Astrocyte of the spinal cord (primary cell): ENCODE measurements around the gene MTM1.

Experiments used
- DNase-seq: peaks from one replicate; pipeline ENCODE4 v3.0.0; 2011; ENCODE audit warnings: low read depth, low spot score
- H3K4me3 ChIP-seq: 2 replicates; pipeline ENCODE4 v1.5.1; 2011; ENCODE audit warnings: low read depth, mild to moderate bottlenecking, low read length, moderate library complexity
- CTCF ChIP-seq: IDR thresholded peaks from 2 replicates; pipeline ENCODE4 v1.5.1; 2012; ENCODE audit warnings: low read depth, mild to moderate bottlenecking, low read length, inconsistent platforms
- in situ Hi-C: cut with HindIII; loops from 2 replicates; pipeline ENCODE4 v1.10.0; 2017; ENCODE audit warnings: low sequenced_read_pairs

Gene MTM1

DNA sequence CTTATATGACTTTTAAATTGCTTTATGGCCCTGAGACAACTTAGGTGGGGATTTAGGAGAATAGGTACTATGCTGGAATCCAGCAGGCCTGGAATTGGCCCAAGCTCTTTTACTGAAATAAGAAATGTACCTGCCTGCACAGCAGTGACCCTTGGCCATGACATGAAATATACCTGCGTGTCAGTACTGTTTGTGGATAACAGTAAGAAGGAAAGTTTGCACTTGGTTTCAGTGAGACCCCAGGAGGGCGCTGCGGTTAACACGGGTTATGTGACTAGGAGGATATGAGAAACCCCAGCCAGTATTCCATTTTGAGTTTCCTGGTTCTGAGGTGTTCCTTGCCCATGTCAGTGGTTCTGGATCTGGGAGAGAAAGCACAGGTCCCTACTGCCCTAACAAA is 5.3 kb downstream of the MTM1 start:
- DNase-seq: no peak
- TF ChIP-seq CTCF: no peak
- in situ Hi-C loops: no loop called here
- no peak overlapping the region for H3K4me3 ChIP-seq

GRCh38 chrX:150574559-150575418 is 6.4 kb downstream of the MTM1 start:
- H3K4me3 ChIP-seq: no peak overlapping the region
- TF ChIP-seq CTCF: no peak
- no peak for DNase-seq
- in situ Hi-C loops: no loop called here

DNA sequence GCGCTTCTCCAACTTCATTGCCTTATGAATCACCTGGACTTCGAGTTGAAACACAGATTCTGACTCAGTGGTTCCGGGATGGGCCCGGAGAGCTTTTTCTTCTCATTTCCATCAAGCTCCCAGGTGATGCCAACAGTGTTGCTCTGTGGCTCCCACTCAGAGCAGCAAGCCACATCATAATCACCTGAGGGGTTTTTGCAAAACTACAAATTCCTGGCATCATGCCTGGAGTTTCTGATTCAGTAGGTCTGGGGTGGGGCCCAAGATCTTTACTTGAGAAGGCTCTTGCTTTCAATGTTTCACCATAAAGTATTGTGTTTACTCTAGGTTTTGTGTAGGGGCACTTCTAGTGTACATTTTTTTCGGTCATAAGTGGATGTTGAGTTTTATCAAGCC is 7.0 kb downstream of the MTM1 start:
- DNase-seq: no peak
- no peak for TF ChIP-seq CTCF
- in situ Hi-C loops: no loop called here
- no peak overlapping the region for H3K4me3 ChIP-seq

DNA sequence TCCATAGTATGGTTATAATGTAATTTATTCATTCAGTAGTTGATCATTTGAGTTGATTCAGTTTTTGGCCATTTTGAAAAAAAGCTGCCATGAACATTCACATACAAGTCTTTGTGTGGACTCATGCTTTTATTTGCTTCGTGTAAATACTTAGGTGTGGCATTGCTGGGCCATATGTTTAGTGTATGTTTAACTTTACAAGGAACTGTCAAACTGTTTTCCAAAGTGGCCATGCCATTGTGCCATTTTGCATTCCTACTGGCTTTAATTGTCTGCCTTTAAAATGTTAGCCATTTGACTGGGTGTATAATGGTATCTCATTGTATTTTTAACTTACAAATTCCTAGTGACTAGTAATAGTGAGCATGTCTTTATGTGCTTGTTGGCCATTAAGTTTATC is 8.8 kb downstream of the MTM1 start:
- no peak for TF ChIP-seq CTCF
- in situ Hi-C loops: no loop called here
- H3K4me3 ChIP-seq: no peak overlapping the region
- no peak for DNase-seq

- no peak overlapping the region for H3K4me3 ChIP-seq
- in situ Hi-C loops: no loop called here
- DNase-seq: peak; percentile 68
- TF ChIP-seq CTCF: no peak
Observed at GRCh38 chrX:150581093-150581775, 12.8 kb downstream of the MTM1 start.

GRCh38 chrX:150582338-150582948 is 14.0 kb downstream of the MTM1 start:
- no peak overlapping the region for H3K4me3 ChIP-seq
- TF ChIP-seq CTCF: no peak
- in situ Hi-C loops: no loop called here
- DNase-seq: no peak
